Stimulated activated CD8-positive, alpha-beta memory T cell treated with anti-CD3 and anti-CD28 coated beads, Interleukin-4, amount 100 ng/mL, for 1 hour (primary cell): ENCODE data around the gene DNAJA2.

Experiments
- DNase-seq, 2 donors: peaks; one replicate each; pipeline ENCODE4 v3.0.0-alpha.2; 2020; ENCODE audit warnings: low read depth in 2 of 2, low spot score in 1 of 2

The DNAJA2 gene

DNA sequence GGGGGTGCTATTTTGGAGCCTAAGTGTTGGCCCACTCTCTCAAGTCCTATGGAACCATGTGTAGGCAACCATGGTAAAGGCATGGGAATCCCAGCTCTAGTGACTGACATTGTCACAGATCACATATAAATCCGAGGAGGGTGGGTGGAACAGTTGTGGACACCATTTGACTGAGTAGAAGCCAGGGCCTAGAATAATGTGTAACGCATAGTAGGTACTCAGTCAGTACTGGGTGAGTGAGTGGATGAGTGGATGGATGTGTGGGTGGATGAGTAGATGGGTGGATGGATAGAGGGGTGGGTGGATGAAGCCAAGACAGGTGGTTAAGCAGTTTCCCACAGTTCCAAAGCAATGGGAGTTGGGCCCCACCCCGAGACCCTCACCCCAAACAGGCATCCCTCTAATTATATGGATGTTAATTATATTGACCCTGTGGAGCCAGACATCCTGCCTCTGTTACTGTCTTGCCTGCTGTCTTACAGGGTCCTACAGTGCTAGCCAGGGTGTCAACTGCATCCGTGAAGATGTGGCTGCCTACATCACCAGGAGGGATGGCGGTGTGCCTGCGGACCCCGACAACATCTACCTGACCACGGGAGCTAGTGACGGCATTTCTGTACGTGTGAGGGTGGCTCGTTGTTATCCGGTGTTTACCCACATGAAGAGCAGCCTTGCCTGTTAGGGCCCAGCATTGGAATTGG is 67.0 kb downstream of the DNAJA2 start:
- no peak for DNase-seq
